NT2/D1 (cell line): ENCODE results near the gene TLL2.

Experiments used
- SUZ12 ChIP-seq: IDR thresholded peaks from 2 replicates; pipeline ENCODE4 v1.6.1; 2011; ENCODE audit not compliant: insufficient read length, insufficient read depth; ENCODE audit errors: extremely low read depth
- YY1 ChIP-seq: IDR thresholded peaks from 2 replicates; pipeline ENCODE4 v1.6.1; 2011; ENCODE audit not compliant: insufficient read length, insufficient read depth
- ZNF274 ChIP-seq: IDR thresholded peaks from 2 replicates; pipeline ENCODE4 v1.6.1; 2011; ENCODE audit warnings: mild to moderate bottlenecking, low read depth, low read length

GRCh38 chr10:96448021-96448457 lies 65.7 kb downstream of the TLL2 start:
- TF ChIP-seq YY1 (no peak), SUZ12 (no peak), ZNF274 (no peak)
